NCI-H510A treated with DMSO at 0.1 percent for 48 hours (cell line): ENCODE measurements around the gene KLF9.

ENCODE experiments used
- DNase-seq: peaks from one replicate; lab custom pipeline; 2025; lab: John Stamatoyannopoulos, UW

Gene KLF9

DNA sequence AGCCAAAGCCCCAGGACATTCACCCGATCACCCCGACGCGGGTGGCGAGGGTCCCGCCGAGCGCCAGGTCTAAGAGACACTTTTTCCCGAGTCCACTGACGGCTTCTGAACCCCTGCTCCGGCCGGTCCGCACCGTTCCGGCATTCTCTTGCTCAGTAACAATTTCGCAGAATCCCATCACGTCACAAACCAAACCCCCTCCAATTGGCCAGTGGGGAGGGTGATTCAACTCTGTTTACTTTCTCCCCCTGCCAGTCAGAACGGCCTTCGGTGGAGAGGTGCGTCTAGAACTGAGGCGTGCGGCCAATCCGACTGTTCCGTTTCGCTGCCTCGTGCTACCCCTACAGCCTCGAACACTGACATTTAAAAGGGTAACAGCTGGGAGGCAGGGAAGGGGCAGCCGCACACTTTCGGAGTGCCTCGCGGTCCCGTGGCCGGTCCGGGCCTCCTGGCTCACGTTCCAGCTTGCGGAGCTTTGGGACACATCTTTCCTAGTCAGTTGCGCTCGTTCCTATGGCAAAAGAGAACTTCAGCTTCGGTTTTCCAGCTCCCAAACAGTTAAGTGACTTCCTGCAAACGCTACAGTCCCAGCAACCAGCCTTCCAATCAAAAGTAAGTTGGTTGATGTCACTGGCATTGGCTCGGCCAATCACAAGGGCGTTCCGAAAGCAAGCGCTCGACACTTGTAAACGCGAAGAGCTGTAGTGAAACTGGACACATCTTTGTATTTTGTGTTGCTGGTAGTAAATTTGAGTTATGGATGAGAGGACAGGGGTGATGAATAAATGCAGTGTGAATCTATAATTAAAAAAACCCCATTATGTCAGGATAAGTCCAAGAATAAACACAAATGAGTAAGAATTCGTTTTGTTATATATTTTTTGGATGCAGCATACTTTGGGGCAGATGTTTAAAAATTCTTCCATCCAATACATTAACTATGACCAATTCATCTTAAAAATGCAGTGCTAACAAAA is at the start of gene KLF9:
TSS of gene KLF9 (minus strand) at position 859 of the 977 bp plus-strand sequence. CDS start 1,294 bp downstream, outside the sequence.
- peak; percentile 91 for DNase-seq

DNA sequence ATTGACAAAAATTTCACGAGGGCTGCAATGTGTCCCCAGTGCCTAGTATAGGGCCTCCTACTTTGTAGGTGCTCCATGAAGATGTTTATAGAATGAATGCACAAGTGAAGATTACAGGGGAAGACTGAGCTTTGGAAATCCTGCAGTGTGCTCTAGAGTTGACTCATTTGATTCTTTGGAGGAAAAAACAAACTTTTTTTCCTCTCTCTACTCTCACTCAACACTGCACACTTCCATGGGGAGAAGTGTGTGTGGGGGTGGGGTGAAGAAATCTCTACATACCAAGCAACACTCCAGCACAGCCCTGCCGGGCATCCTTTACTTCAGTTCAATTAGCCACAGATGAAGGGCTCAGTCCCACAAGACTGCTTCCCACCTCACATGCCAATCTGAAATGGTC is 49.4 kb upstream of the KLF9 start:
- no peak for DNase-seq

DNA sequence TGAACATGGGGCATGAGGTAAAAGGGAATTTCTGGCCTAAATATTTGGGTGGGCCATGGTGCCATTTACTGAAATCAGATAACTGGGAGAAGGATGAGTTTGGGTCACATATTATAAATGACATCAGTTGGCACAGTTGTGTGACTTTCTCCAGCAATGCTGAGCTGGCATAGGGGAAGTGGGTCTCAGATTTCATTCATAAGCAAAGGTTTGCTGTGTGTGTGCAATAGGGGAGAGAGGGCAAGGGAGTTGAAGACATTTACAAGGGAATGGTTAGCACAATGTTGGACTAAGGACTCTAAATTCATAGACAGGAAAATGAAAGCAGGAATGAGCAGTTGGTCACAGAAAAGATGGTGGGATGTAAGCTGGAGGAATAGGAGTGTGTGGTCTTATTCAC is 47.8 kb upstream of the KLF9 start:
- no peak for DNase-seq

DNA sequence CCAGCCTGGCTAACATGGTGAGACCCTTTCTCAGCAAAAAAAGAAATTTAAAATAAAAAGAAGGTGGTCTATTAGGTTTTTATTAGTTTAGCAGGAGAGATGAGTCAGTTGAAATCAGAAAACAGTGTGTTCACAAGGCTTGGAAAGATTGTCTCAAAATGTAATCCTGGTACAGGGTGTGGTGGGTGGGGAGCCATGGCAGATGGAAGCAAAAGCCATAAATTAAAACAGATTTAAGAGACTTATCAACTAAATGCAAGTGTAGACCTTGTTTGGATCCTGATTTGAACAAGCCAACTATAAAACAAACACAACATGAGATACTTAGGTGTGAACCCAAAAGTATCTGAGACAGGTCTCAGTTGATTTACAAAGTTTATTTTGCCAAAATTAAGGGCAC is 42.8 kb upstream of the KLF9 start:
- DNase-seq: no peak

DNA sequence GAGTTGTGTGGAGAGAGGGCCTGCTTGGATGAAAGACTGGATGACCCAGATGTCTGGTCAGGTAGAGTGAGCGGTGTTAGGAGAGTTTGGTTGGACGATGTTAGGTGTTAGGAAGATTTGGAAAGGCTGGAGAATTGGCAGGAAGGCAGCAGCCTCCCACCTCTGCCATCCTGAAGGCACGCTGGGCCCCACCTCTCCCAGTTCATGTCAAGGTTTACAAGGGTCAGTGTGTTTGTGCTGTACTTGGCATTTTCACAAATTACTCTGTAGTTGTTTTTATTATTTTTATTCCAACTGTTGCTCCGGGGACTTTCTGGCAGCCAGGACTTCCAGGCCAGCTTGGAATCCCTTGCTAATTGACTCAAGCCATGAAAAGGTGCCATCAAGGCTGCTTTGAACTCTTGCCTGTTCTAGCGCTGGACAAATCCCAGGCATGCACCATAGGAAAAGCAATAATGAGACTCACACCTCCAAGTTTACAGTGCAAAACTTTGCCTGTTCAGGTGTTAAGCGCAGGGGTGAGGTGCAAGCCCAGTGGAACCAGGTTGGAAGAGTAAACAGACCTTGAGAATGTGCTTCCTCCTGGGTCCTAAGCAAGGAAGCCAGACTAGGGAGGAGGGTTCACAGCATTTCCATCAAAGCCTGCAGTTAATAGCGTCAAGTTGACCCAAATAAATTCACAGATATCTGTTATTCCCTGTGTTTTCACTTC is 41.7 kb upstream of the KLF9 start:
- DNase-seq: no peak

DNA sequence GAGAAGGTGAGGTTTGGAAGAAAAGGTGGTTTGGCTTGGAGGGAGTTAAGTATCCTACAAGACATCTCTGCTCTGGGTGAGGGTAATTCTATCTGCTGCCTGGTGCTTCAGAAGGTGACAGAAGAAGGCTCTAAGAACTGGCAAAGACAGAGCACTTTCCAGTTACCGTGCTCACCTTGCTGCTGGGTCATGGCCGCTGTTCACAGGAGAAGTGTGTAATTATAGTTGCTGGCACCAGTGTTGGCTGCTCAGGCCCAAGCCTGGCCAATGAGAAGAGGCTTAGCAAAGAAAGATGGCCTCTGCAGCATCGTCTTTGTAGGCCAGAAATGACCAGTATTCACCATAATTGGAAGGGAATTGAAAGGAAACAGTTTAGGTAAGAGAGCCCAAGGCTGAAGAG is 37.9 kb upstream of the KLF9 start:
- DNase-seq: no peak

DNA sequence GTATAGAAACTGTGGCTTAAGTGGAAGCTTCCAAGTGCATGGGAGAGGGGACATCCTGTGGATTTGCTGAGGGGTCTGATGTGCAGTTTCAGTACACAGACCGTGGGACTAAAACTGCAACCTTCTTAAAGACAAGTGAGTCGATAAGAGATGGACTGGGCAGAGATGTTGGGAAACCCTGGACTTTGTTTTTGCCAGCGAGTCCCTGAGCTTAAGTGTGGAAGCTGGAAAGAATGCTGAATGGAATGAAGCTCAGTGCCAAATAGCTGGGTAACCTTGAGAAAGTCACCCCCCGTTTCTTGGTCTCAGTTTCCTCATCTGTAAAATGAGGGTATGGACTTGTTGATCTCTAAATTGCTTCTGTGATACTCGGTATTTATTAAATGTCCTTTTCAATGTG is 37.3 kb upstream of the KLF9 start:
- no peak for DNase-seq

DNA sequence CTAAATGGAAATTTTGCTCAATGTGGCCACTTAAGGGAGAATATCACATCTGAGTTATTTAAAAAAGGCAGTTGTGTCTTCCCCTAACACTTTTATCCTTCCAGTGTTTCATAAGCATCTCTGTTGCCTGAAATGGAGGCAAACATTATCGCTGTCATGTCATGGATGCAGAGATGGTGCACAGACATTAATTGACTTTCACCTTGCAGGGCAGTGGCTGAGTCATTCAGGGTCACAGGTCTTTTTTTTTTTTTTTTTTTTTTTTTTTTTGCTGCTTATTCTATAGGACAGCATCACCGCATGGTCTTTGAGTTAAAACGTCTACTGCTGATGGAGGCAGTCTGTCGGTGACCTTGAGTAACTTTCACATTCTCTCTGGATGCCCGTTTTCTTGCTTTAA is 36.3 kb upstream of the KLF9 start:
- no peak for DNase-seq

DNA sequence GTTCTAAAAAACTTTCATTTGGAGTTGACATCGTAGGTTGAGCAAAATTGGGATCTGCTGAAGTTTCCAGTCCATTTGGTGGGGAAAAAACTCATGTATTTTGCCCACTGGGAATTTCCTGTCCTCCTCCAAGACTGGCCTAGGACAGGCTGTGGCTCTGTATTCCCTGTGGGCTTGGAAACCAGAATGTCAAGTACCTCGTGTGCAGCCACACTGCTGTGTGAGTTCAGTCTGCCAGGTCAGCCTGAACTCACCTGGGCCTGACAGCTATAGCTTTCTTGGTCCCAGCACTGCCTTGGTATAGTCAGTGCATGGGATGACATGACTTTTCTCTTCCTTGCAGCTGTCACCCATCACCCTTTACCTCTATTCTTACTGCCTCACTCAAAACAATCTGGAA is 35.0 kb upstream of the KLF9 start:
- DNase-seq: no peak

DNA sequence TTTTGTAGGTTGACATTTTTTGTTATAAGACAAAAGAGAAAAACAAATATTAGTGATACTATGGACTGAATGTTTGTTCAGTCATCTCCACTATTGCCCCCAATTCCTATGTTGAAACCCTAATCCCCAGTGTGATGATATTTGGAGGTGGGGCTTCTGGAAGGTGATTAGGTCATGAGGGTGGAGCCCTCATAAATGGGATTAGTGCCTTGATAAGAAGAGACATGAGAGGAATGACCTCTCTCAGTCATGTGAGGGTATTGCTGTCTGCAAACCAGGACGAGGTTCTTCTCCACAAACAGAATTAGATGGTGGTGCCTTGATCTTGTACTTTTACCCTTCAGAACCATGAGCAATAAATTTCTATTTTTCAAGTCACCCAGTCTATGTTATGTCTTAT is 34.5 kb upstream of the KLF9 start:
- no peak for DNase-seq

DNA sequence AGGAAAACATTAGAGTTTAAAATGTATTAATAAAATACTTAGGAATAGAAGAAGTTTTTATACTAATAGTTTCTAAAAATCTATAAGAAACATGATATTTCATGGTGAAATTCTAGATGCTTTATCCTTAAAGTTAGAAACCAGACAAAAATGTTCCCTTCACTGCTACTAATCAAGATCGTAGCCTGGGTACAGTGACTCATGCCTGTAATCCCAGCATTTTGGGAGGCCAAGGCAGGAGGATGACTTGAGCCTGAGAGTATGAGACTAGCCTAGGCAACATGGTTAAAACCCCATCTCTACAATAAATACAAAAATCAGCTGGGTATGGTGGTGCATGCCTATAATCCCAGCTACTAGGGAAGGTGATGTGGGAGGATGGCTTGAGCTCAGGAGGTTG is 30.4 kb upstream of the KLF9 start:
- DNase-seq: no peak

DNA sequence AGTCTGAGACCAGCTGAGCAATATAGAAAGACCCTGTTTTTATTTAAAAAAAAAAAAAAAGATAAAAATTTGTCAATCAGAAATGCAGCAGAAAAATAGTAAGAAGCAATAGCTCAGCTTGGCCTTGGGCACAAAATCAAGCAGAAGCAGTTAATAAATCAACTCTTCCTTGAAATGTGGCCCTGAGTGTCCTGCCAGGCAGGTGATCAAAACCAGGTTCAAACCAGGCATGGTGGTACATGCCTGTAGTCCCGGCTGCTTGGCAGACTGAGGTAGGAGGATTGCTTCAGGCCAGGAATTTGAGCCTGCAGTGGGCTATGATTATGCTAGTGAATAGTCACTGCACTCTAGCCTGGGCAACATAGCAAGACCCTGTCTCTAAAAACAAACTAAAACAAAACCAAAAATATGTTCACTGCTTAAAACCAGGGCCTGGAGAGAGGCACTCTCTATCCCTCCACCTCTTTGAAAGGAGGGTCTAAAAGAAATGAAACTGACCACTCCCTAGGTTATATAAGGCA is 27.9 kb upstream of the KLF9 start:
- no peak for DNase-seq

DNA sequence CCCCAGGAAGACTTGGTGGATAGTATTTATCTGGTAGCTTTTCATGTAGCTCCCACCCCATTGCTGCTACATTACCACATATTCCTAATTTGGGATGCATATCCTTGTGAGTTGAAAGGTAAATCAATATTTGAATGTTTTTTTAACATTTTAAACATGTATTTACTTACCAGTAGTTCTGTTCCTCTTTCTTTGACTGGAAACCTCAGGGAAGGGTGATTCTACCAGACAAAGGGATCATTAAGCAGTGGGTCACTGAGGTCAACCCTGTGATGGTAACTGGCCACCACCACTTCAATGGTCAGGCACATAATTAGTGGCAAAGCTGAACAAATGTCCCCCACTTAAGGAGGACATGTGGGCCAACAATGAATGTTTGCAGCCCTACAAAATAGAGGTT is 27.2 kb upstream of the KLF9 start:
- DNase-seq: no peak

DNA sequence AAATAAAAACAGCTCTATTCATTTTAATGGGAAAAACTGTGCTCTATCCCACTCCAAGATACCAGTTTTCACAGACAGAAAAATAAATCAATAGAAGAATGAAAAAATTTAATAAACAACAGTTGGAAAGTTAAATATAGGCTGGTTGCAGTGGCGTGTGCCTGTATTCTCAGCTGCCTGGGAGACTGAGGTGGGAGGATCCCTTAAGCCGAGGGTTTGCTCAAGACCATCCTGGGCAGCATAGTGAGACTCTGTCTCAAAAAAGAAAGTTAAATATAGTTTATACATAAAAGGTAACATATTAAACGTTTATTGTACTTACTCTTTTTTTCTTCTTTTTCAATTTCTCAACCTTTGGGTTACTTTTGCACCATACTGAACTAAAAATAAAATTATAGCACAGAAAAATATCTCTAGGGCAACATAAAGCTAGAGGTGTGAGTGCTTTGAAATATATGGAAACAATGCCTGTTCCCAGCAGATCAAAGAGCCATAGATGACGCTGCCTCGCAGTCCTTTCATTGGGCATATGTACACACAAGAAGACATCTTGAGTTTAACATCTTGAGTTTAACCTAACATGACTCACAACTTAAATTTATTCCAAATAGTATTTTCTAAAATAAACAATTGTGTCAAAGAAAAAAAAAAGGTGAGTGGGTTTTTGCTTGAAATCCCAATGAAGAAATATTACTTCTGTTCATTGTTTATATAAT is 25.7 kb upstream of the KLF9 start:
- DNase-seq: no peak

DNA sequence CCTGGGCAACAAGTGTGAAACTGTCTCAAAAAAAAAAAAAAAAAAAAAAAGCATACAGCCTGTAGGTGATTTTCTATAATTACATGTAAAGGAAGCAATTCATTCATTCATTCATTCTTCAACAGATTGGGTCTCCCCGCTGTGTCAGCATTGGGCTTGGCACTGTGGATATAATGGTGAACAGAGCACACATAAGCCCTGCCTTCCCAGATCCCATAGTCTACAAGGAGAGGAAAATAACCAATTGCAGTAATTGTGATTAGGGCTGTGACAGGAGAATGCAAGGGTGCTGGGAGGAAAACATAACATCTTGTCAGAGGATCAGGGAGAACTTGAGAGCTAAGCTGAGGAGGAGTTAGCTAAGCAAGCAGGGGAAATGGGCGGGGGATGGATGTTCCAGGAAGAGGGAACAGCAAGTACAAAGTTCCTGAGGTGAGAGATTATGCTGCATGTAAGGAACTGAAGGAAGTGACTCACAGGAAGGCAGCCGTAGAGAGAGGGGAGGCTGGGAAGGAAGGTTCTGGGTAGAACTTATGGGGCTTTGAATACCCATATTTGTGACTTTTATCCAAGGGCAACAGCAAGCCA is 24.0 kb upstream of the KLF9 start:
- no peak for DNase-seq

DNA sequence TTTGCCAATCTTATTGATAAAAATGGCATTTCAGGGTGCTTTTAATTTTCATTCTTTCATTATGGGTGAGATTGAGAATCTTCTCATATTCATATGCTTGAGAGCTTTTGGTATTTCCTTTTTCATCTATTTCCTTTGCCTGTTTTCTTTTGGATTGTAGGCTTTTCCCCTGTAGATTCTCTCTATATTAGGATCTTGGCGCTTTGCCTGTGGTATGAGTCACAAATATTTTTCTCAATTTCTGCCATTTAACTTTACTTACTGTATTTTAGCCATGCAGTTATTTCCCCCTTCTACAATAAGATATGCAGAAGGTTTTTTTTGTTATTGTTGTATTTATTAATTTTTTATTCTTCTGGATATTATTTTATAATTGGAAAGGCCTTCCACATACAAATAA is 21.5 kb upstream of the KLF9 start:
- no peak for DNase-seq

DNA sequence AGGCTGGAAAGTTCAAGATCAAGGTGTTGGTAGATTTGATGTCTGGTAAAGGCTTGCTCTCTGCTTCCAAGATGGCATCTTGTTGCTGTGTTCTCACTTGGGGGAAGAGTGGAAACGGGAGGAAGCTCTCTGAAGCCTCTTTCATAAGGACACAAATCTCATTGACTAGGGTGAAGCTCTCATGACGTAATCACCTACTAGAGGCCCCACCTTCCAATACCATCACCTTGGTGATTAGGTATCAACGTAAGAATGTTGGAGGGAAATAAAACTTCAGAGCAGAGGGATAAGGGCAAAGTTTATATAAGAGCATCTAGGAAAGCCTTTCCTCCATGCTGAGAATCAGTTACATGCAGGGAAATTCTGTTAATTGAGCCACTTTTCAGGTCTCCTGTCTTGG is 15.4 kb upstream of the KLF9 start:
- no peak for DNase-seq

DNA sequence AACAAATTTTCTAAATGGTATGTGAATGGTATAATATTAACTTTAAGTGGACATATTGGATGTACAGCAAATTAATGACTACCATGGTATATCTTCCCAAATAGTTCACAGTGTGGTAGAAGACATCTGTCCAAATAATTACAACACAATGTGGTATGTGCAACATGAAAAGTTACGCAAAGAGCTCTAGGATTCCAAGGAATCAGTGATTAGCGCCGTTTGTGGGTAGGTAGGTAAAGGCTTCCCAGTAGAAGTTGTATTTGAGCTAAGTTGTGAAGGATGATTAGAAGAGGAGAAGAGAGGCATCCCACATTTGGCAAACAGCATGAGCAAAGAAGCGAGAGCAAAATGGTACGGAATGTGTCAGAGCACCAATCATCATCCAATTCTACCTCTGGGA is 14.3 kb upstream of the KLF9 start:
- no peak for DNase-seq

DNA sequence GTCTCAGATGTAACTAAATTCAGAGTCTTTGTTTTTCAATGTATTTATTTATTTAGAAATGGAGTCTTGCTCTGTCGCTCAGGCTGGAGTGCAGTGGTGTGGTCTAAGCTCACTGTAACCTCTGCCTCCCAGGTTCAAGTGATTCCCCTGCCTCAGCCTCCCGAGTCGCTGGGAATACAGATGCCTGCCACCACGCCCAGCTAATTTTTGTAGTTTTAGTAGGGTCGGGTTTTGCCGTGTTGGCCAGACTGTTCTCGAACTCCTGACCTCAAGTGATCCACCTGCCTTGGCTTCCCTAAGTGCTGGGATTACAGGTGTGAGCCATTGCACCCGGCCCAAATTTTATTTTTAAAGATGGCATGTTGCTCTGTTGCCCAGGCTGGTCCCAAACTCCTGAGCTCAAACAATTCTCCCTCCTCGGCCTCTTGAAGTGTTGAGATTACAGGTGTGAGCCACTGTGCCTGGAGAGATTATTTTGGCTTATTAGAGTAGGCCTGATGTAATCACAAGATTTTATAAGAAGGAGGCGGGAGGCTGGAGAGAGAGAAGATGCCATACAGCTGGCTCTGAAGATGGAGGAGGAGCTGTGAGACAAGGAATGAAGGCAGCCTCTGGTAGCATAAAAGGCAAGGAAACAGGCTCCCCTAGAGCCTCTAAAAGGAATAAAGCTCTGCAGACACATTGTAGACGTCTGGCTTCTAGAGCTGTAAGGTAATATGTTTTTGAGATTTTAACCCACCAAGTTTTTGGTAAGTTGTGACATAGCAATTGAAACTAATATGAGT is 12.9 kb upstream of the KLF9 start:
- DNase-seq: no peak

DNA sequence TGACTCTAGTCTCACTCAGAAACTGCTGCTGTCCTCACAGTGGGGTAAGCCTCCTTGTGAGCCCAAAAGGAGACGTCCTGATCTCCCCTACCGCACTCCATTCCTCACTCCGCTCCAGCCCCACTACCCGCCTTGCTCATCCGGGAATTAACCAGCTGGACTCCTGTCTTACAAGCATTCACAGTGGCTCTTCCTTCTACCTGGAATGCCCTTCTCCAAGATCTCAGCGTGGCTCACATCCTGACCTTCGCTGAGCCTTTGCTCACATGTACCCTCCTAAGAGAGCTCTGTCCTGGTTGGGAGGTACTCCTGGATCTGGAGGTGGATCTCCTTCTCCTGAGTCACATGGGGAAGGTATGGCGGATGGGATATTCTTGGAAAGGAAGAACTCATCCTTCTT is 10.7 kb upstream of the KLF9 start:
- DNase-seq: no peak

DNA sequence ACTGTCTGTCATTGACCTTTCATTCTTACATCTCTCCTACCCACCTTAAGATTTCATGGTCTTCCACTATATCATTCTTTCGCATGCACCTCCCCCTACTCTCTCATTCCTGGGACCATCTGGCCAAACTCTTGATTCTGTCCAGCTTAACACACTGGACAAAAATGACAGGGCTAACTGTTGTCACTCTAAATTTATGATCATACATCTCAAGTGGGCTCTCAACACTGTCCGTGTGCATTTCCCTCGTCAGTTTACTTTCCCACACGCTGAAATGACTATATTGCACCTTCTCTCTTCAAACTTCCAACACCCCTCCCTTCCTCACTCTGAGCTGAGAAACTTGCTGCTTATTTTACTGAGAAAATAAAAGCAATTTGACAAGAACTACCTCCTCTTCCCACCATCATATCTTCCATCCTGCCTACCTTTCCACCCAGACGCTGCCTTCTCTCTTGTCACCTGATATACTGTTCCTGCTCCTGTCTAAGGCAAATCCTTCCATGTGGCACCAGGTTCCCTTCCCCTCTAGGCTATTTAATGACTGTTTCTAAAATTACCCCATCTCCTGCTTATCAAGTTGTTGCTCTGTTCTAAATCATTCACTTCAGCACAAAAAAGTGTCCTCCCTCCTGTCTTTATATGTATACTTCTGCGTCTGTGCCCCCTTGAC is 8.1 kb upstream of the KLF9 start:
- peak; percentile 53 for DNase-seq
